ENCODE results near the gene SAT2. TPM values are rescaled to one million over a fixed set of nuclear protein-coding genes. Genes with fewer than 3 reads are reported as not detected.

Gene SAT2
- total and polyA plus RNA-seq, 10 of the 15 experiments (the other 5 are each of a cell fraction or from before 2014, with no cell fraction given): 14.6 to 44.0 (median 27.9) TPM

DNA sequence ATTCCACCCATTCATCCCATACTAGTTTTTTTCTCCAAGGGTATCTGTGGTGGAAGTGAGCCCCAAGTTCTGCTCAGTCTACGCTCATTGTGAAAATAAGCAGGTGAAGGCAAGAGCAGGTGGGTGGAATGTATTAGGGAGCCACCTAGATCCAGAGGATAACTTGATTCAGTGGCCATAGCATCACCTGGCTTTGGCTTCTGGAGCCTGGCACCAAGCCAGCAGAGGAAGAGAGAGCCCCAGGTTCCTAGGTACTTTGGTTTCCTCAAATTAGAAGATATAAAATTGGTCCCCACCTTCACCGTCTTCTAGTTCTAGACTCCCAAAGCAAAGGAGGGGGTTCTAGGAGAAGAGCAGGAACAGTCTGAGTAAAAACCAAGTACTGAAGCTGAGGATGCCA is 17.0 kb downstream of the SAT2 start (continued):
- TF ChIP-seq SREBF1 (IDR thresholded peaks at IDR 0.05; ENCODE audit: low read length) (no peak), ZZZ3 (IDR thresholded peaks at IDR 0.05; ENCODE audit: control insufficient read depth, insufficient read length, low read depth) (no peak), NBN (IDR thresholded peaks at IDR 0.05) (no peak), JUND (IDR thresholded peaks at IDR 0.05; ENCODE audit: low read depth, low read length) (no peak), SPI1 (IDR thresholded peaks at IDR 0.05; ENCODE audit: borderline replicate concordance, insufficient read depth, low read depth, low read length) (no peak), STAT3 (IDR thresholded peaks at IDR 0.05; ENCODE audit: low read depth, low read length) (no peak)

DNA sequence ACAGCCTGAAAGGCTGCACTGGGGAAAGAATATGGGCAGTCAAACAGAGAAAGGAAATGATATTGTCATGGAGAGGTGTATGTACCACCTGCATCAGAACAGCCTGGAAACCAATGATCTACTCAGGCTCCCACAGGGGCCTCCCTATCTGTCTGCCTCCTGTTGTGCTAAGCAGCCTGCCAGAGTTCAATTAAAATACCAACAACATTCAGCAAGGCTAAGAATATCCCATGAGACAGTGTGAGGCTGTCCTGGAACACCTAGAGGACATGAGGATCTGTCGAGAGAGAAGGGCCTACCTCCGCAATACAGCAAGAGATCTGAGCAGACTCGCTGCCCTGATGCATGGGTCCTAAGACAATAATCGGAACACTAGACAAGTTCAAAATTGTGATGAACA is 21.3 kb downstream of the SAT2 start:
- H3K4me2 ChIP-seq (ENCODE audit: control insufficient read depth, insufficient read depth): no peak overlapping the region
- RAD21 ChIA-PET (ENCODE audit: unreplicated experiment): no interaction called here
- in situ Hi-C loops (cut with MboI) (no loop called here), intact Hi-C loops (cut with micrococcal nuclease; ENCODE audit: unreplicated experiment) (no loop called here)
- no TSS peak for BruUV-seq (replicated peaks)
- no peak overlapping the region for H3K9ac ChIP-seq (ENCODE audit: control insufficient read depth, insufficient read depth, low read length)
- DNase-seq (ENCODE audit: low read depth, low spot score) (no peak), ATAC-seq (no peak), FAIRE-seq (no peak)
- H2AFZ ChIP-seq (ENCODE audit: control insufficient read depth, low read depth, low read length): no peak overlapping the region
- CTCF ChIA-PET: no interaction called here
- H3K4me3 ChIP-seq: no peak overlapping the region
- no peak overlapping the region for H3K27ac ChIP-seq (ENCODE audit: control insufficient read depth, insufficient read depth)
- POLR2A ChIA-PET: no interaction called here
- no peaks in the 10 kb centered on the region for H3K27me3 ChIP-seq (replicated peaks in 1 of 2; ENCODE audit: control insufficient read depth in 2 of 2, insufficient read depth in 2 of 2, low read length in 1 of 2)
- no peaks in the 10 kb centered on the region for H3K4me1 ChIP-seq (ENCODE audit: control insufficient read depth, insufficient read depth, low read length)
- no peaks in the 10 kb centered on the region for H3K9me3 ChIP-seq (replicated peaks; ENCODE audit: control insufficient read depth, insufficient read depth, low read length)
- SMC1A ChIA-PET (ENCODE audit: uncharacterized antibody, unreplicated experiment): interaction anchor here (1.1 kb wide), 1 partner anchor 22 kb away, joined by 3 read pairs; the partner anchor contains the start of gene MPDU1
- no peak for TF ChIP-seq CBX3 (IDR thresholded peaks at IDR 0.05; ENCODE audit: borderline replicate concordance, low read depth)
- TF ChIP-seq SREBF1 (IDR thresholded peaks at IDR 0.05; ENCODE audit: low read length): no peak
- TF ChIP-seq EGR1 (IDR thresholded peaks at IDR 0.05; ENCODE audit: borderline replicate concordance in 1 of 2, low read depth in 2 of 2, low read length in 2 of 2): no peak
- TF ChIP-seq, protein P1, sequence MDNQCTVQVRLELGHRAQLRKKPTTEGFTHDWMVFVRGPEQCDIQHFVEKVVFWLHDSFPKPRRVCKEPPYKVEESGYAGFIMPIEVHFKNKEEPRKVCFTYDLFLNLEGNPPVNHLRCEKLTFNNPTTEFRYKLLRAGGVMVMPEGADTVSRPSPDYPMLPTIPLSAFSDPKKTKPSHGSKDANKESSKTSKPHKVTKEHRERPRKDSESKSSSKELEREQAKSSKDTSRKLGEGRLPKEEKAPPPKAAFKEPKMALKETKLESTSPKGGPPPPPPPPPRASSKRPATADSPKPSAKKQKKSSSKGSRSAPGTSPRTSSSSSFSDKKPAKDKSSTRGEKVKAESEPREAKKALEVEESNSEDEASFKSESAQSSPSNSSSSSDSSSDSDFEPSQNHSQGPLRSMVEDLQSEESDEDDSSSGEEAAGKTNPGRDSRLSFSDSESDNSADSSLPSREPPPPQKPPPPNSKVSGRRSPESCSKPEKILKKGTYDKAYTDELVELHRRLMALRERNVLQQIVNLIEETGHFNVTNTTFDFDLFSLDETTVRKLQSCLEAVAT (IDR thresholded peaks at IDR 0.05): no peak
- TF ChIP-seq MTA3 (IDR thresholded peaks at IDR 0.05; ENCODE audit: borderline replicate concordance, low read length): no peak
- no peak for TF ChIP-seq TCF7 (IDR thresholded peaks at IDR 0.05; ENCODE audit: borderline replicate concordance)
- TF ChIP-seq, protein P2, sequence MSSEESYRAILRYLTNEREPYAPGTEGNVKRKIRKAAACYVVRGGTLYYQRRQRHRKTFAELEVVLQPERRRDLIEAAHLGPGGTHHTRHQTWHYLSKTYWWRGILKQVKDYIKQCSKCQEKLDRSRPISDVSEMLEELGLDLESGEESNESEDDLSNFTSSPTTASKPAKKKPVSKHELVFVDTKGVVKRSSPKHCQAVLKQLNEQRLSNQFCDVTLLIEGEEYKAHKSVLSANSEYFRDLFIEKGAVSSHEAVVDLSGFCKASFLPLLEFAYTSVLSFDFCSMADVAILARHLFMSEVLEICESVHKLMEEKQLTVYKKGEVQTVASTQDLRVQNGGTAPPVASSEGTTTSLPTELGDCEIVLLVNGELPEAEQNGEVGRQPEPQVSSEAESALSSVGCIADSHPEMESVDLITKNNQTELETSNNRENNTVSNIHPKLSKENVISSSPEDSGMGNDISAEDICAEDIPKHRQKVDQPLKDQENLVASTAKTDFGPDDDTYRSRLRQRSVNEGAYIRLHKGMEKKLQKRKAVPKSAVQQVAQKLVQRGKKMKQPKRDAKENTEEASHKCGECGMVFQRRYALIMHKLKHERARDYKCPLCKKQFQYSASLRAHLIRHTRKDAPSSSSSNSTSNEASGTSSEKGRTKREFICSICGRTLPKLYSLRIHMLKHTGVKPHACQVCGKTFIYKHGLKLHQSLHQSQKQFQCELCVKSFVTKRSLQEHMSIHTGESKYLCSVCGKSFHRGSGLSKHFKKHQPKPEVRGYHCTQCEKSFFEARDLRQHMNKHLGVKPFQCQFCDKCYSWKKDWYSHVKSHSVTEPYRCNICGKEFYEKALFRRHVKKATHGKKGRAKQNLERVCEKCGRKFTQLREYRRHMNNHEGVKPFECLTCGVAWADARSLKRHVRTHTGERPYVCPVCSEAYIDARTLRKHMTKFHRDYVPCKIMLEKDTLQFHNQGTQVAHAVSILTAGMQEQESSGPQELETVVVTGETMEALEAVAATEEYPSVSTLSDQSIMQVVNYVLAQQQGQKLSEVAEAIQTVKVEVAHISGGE (CRISPR knock-in tag; IDR thresholded peaks at IDR 0.05): no peak
- TF ChIP-seq, protein P3, sequence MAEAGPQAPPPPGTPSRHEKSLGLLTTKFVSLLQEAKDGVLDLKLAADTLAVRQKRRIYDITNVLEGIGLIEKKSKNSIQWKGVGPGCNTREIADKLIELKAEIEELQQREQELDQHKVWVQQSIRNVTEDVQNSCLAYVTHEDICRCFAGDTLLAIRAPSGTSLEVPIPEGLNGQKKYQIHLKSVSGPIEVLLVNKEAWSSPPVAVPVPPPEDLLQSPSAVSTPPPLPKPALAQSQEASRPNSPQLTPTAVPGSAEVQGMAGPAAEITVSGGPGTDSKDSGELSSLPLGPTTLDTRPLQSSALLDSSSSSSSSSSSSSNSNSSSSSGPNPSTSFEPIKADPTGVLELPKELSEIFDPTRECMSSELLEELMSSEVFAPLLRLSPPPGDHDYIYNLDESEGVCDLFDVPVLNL (IDR thresholded peaks at IDR 0.05; ENCODE audit: low read depth, low read length): no peak
- TF ChIP-seq, protein P4, sequence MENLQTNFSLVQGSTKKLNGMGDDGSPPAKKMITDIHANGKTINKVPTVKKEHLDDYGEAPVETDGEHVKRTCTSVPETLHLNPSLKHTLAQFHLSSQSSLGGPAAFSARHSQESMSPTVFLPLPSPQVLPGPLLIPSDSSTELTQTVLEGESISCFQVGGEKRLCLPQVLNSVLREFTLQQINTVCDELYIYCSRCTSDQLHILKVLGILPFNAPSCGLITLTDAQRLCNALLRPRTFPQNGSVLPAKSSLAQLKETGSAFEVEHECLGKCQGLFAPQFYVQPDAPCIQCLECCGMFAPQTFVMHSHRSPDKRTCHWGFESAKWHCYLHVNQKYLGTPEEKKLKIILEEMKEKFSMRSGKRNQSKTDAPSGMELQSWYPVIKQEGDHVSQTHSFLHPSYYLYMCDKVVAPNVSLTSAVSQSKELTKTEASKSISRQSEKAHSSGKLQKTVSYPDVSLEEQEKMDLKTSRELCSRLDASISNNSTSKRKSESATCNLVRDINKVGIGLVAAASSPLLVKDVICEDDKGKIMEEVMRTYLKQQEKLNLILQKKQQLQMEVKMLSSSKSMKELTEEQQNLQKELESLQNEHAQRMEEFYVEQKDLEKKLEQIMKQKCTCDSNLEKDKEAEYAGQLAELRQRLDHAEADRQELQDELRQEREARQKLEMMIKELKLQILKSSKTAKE (IDR thresholded peaks at IDR 0.05; ENCODE audit: low read depth, poor library complexity, severe bottlenecking): no peak
- TF ChIP-seq CHD1 (IDR thresholded peaks at IDR 0.05; ENCODE audit: low read depth, low read length): no peak
- WGBS (ENCODE audit: insufficient coverage, insufficient replicate concordance, low lambda C conversion rate, missing lambda C conversion rate): 92% methylated on average over 4 of the region's 4 CpGs
- H3K79me2 ChIP-seq (ENCODE audit: control insufficient read depth, insufficient read depth, low read length): peaks cover 5% of the 10 kb centered on the region; the same call in 1 of the 2 replicates
- no peaks in the 10 kb centered on the region for H4K20me1 ChIP-seq (ENCODE audit: control insufficient read depth, insufficient read depth)
- peaks cover 0 to 7% of the 10 kb centered on the region in 2 experiments; a peak in 2 of 4 replicates for H3K36me3 ChIP-seq (ENCODE audit: control insufficient read depth in 2 of 2, insufficient read depth in 2 of 2, low read length in 1 of 2)

Measured in GM12878 (cell line).